MM.1S (cell line): Measurements from ENCODE around the gene CCDC138.

Experiments
- CTCF ChIP-seq: fragments of 300-600 bp; sonication (generic); IDR thresholded peaks from 2 replicates; pipeline ENCODE4 v1.5.1; 2016; ENCODE audit warnings: antibody characterized with exemption, low read length, mixed read lengths
- EZH2phosphoT487 ChIP-seq: fragments of 300-600 bp; sonication (generic); IDR thresholded peaks from 2 replicates; pipeline ENCODE4 v1.6.1; 2018; ENCODE audit warnings: antibody characterized with exemption, low read length

- no peak for TF ChIP-seq CTCF
- TF ChIP-seq EZH2phosphoT487 = no peak
These were observed 91.7 kb downstream of the CCDC138 start for GRCh38 chr2:108878276-108878675.
